ENCODE measurements around the gene PCMTD2.

GRCh38 chr20:64224351-64225170 is 31.0 kb upstream of the PCMTD2 start:
- TF ChIP-seq CTCF (IDR thresholded peaks at IDR 0.05 in 4 of 5, conservative IDR thresholded peaks at IDR 0.05 in 1 of 5), result no peak
- no peak for TF ChIP-seq POLR2A (IDR thresholded peaks at IDR 0.05)
